DMS114 treated with DMSO at 0.1 percent for 48 hours (cell line): ENCODE results near the gene RALGAPB.
"Not testable (repeated sequence)": the region's sequence is repeated elsewhere in the genome, so short reads cannot be mapped to it uniquely, and the experiment has no call there.

Experiments
- DNase-seq: peaks from one replicate; lab custom pipeline; 2025; ENCODE audit not compliant: unreplicated experiment; lab: John Stamatoyannopoulos, UW

Gene RALGAPB

DNA sequence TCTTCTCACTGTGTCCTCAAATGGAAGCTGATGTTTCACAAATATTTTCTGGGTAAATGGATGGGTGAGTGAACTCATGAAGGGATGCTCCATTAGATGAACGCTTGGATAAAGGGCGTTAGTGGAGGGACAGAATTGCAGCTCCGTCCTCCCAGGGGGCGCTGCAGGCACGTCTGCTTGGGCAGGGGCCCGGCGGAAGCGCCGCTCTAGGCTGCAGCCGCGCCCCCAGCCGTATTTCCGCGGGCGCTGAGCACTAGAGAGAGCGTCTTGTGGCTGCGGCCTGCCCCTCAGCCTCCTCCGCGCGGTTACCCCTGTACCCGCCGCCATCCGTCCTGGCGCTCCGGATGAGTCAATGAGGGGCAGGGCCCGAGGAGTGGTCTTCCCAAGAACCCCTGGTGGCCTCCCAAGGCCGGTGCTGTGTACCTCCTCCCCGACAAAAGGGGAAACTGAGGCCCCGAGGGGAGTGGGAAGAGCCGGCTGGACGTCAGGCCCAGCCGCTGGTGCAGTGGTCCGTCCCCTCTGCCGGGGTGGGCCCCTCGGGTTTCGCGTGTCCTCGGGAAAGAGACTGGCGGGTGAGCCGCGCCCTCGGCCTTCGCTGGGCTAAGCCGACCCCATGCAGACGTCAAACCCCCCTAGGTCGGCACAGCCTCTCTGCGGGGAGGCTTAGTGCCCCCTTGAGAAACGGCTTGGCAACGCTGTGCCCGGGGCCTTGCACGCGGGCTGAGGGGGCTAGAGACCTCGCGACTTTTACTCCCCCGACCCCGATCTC lies 26.0 kb upstream of the RALGAPB start:
- DNase-seq = peak; percentile 78

DNA sequence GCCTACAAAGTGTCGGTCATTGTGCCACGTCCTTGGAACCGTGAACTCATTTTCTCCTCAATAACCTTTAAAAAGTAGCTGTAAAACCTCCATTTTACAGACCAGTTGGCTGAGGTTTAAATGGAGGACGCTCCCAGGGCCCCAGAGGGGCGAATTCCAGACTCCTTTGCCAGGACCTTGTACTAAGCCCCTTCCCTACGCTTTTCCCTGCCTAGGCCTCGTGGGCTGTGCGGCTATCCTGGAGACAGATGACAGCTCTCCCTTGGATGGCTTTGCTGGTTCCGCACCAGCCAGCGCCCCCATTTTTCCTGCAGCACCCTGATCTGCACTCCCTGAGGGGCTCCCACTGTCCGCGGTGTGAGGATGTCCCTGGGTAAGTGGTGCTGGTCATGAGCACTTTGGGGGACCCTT lies 25.4 kb upstream of the RALGAPB start:
- no peak for DNase-seq

DNA sequence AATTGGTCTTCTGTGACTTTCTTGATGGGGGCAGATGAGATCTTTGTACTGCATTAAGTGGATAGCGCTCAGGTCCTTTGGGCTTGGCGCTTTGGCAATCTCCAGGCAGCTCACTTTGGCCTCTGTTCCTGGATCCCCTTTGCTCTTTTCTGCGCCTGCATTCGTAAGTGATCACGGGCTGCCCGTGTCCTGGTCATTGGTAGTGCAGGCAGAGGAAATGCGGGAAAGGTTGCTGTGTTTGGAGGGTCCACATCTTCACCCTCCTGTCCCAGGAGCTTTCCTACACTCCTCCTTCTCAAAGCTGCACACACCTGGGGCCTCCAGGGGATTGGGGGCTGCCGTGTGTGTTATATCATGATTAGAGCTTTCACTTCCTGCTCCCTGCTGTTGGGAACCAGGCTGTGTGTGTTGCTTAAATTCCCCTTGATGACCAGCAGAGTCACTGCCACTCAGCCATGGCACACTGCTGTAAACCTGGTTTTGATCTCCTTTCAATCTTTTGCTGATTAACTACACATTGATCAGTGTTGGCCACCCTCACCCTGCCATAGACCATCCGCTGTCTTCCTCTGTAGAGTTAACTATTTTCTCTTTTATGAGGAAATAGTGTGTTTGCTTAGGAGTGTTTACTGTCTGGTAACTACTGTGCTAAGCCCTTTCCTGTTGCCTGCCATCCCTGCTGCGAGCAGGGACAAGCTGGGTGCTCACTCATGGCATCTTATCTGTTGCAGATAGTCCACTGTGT lies 24.5 kb upstream of the RALGAPB start:
- no peak for DNase-seq

DNA sequence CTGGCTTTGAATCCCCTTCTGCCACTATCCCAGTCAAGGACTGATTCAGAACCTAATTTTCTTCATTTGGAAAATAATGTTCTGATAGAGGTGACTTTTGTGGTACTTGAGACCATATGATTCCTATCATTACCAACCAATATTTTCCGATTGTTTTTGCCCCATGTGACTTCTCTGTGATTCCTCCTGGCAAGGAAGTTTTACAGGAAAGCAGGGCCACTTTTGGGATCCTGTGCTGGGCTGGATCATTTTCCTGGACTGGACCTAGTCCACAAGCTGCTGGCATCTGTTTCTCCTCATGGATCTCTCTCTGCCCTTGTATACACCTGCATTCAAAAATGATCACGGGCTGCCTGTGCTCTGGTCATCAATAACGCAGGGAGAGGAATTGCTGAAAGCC lies 23.6 kb upstream of the RALGAPB start:
- DNase-seq = no peak

DNA sequence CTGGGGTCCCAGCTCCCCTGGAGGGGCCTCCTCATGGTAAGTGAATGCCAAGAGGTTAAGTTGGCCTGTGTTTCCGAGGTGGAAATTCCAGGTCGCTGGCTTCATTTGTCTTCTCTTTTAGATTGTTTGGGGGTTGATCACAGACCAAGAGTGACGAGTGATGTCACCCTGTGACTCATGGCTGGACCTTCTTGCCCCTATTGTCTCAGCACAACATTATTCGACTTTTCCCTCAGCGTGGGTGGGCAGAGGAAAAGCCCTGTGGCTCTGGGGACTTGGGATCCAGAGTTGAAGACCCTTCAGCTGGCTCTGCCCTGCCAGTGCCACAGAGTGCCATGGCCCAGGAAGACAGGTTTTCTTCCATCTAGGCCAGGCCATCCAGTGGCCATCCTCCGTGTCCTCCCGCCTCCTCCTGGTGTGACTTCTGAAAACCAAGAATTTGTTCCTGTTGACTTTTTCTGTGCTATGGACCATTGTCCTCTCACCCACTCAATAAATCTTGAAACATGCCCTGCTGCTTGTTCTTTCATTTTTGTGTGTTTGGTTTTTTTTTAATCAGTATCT lies 22.1 kb upstream of the RALGAPB start:
- DNase-seq = no peak

DNA sequence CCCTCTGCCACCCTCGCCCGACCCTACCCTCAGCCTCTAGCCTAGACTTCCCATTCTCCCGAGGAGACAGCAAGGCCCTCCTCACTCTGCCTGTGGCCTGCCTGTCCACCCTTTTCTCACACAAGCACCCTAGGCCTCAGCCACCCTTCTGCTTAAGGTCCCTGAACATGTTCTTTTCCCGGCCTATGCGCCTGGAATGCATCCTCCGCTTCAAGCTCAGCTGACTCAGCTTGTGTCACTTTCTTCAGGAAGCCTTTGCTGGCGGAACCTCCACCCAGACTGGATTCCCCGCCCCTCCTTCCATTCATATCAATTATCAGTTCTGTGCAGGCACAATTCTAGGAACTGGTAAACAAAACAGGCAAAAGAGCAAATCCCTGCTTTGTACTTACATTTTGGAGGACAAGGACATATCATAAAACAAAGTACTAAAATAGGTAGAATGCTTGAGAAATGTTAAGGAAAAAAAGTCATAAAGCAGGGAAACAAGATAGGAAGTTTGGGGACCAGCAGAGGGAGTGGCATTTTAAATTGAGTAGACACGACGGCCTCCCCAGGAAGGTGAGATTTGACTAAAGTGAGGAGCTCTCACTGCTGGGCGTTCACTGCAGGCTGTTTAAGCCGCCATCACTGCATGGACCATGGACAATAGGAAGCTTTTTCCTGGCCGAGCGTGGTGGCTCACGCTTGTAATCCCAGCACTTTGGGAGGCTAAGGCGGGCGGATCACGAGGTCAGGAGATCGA lies 19.6 kb upstream of the RALGAPB start:
- no peak for DNase-seq

DNA sequence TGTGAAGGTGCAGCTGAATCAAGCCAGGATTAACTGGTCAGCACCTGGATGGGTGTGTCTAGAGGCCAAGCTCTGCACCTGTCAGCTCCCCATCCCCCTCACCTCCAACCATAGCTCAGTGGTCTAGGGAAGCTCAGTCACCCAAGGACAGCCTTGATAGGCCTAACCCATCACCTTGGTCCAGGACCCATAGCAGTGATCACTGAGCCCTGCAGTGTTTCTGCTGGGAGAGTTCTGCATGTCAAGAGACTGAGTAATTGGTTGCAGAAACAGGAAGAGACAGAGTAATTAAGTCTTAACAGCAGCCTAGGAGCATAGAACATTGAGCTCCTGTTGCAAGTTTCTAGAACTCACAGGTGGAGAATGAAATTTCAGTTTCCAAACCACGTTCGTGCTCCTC lies 18.7 kb upstream of the RALGAPB start:
- DNase-seq = no peak

DNA sequence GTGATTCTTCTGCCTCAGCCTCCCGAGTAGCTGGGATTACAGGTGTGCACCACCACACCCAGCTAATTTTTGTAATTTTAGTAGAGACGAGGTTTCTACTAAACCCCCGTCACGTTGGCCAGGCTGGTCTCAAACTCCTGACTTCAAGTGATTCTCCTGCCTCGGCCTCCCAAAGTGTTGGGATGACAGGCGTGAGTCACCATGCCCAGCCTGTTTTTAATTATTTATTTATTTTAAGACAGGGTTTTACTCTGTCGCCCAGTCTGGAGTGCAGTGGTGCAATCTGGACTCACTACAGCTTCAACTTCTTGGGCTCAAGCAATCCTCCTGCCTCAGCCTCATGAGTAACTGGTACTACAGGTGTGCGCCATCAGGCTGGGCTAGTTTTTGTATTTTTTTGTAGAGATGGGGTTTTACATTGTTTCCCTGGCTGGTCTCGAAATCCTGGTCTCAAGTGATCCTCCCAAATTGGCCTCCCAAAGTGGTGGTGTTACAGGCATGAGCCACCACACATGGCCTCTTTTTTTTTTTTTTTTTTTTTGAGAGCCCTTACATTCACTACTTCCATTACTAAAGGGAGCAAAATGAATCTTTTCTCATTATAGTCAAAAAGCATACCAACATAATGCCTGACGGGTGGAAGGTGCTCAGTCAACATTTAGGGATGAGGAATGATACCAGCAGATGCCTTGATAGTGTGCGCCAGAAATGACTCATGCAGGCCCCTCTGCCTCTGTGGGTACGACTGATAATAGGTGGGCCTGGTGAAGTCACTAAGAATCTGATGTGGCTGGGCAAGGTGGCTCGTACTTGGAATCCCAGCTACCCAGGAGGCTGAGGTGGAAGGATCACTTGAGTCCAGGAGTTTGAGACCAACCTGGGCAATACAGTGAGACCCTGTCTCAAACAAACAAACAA lies 17.8 kb upstream of the RALGAPB start:
- DNase-seq = no peak

DNA sequence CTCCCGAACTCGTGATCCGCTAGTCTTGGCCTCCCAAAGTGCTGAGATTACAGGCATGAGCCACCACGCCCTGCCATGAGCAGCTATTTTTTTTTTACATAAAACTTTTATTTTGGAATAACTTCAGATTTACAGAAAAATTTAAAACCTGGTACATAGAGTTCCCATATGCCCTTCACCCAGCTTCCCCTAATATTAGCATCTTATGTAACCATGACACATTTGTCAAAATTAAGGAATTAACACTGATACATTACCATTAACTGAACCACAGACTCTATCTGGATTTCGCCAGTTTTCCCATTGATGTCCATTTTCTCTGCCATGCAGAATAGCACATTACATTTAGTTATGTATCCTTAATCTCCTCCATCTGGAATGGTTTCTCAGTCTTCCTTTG lies 14.3 kb upstream of the RALGAPB start:
- no peak for DNase-seq

DNA sequence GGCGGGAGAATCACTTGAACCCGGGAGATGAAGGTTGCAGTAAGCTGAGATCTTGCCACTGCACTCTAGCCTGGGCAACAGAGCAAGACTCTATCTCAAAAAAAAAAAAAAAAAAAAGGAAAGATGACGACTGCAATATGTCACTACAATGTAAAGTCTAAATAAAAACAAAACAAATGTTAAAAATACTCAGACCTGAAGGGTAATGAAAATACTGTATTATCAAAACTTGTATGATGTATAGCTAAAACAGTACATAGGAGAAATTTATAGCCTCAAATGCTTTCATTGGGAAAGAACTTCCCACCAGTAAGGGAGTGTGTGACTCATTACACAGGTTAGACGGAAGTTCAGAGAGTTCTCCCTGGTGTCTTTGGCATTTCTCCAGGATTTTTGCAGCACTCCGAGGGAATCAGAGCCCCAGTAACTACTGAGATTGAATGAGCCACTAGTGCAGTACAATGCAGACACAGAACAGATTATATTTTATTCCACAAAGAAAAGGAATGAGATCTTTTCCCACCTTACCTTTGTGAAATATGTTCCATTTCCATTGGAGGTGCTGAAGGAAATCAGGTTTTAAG lies 12.5 kb upstream of the RALGAPB start:
- no peak for DNase-seq

DNA sequence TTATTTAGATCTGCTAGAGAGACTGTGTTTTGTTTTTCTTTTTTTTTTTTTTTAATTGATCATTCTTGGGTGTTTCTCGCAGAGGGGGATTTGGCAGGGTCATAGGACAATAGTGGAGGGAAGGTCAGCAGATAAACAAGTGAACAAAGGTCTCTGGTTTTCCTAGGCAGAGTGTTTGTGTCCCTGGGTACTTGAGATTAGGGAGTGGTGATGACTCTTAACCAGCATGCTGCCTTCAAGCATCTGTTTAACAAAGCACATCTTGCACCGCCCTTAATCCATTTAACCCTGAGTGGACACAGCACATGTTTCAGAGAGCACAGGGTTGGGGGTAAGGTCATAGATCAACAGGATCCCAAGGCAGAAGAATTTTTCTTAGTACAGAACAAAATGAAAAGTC lies 12.0 kb upstream of the RALGAPB start:
- DNase-seq = not testable (repeated sequence)

DNA sequence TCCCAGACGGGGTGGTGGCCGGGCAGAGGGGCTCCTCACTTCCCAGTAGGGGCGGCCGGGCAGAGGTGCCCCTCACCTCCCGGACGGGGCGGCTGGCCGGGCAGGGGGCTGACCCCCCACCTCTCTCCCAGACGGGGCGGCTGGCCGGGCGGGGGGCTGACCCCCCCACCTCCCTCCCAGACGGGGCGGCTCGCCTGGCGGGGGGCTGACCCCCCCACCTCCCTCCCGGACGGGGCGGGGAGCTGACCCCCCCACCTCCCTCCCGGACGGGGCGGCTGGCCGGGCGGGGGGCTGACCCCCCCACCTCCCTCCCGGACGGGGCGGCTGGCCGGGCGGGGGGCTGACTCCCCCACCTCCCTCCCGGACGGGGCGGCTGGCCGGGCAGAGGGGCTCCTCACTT lies 11.5 kb upstream of the RALGAPB start:
- DNase-seq = not testable (repeated sequence)

DNA sequence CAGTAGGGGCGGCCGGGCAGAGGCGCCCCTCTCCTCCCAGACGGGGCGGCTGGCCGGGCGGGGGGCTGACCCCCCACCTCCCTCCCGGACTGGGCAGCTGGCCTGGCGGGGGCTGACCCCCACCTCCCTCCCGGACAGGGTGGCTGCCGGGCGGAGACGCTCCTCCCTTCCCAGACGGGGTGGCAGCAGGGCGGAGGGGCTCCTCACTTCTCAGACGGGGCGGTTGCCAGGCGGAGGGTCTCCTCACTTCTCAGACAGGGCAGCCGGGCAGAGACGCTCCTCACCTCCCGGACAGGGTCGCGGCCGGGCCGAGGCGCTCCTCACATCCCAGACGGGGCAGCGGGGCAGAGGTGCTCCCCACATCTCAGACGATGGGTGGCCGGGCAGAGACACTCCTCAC lies 11.1 kb upstream of the RALGAPB start:
- DNase-seq = not testable (repeated sequence)

DNA sequence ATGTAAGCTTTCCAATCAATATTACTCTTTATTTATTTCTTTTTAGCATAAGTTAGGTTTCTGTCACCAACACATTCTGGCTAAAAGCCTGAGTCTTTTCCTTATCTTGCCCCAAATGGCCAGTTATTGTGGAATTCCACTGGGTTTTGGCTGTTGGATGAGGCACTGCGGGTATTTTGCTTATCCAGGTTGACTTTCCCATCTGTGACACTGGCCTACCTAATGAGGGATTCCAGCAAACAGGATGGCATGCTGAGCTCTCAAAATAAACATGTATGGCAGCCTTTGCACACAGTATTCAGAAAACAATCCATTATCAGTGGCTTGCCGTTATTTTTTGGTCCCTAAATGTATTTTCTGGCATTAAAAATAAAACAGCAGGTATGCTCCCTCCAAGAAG lies 6.5 kb upstream of the RALGAPB start:
- no peak for DNase-seq

DNA sequence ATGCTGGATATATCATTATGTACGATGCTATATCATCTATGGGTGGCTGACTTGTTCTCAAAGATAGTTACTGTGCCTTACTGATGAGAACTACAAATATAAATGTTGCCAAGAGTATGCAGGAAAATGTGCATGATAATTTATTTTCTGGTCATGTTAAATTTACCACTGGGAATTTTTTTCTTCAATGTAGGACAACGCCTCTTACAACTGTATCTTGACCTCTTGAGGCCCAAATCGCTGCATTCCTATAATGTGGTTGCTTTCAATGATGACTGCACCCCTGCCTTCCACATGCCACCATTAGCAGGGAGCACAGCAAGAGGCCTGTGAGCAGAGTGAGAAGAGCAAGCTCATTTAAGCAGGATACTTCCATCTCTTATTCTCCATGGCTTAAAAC lies 5.7 kb upstream of the RALGAPB start:
- DNase-seq = no peak

DNA sequence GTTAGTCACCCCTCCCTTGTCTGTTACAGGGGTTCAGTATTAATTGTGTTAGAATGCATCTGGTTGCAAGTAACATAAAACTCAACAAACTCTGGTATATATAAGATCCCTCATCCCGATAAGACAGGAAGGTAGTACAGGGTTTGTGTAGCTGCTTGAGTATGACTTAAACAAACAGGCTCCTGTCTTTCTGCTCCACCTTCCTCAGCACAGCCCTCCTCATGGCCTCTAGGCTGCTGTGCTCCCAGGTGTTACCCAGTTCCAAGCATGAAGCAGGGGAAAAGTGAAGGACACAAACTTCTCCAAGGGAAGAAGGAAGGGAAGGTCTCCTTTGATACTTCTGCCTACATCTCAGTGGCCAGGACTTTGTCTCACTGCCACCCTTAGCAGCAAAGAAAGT lies 1.4 kb upstream of the RALGAPB start:
- no peak for DNase-seq

DNA sequence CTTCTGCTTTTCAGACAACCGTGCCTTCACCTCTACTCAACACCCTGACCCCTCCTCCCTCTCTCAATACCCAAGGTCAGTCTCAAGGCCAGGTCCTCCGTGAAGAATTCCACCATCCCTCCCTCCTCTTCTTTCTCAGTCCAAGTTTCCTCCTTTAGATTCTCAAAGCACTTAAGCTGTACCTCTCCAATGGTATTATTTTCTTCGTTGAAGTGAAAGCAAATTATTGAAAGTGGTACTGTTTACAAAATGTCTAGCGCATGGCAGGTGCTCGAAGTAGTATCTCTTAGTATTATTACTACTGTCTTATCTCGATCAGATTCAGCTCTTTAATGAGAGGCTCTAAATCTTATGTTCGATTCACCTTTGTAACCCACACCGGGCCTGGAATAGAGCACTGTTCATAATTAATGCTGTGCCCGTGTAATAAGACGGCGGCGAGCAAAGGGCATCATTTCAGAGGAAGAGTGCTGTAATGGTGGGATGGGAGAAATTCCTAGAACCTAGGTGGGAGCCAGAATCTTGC lies 593 bp upstream of the RALGAPB start:
- no peak for DNase-seq

DNA sequence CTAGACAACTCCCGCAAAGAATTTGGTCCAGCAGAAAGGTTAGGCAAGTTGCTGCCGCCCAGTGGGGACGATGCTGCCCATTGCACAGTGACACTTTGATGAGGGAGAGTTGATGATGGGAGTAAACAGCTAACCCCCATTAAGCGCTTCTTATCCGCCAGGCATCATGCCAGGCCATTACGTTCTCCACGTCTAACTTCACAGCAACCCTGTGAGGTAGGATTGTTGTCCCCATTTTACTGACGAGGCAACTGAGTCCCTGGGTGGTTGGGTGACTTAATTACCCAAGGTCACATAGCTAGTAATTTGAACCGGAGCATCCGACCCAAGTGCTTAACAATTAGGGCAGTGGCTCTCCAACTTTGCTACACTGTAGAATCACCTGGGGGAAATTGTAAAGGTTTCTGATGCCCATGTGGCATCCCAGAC lies 738 bp downstream of the RALGAPB start:
- DNase-seq = no peak

DNA sequence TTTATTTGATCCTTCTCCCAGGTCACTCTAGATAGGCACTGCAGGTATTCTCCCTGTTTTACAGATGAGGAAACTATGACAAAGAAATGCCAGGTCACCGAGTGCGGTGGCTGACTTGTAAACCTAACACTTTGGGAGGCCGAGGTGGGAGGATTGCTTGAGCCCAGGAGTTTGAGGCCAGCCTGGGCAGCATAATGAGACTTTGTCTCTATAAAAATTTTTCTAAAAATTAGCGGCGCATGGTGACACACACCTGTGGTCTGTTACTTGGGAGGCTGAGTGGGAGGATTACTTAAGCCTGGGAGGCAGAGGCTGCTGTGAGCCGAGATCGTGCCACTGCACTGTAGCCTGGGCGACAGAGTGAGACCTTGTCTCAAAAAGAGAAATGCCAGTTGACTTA lies 5.1 kb downstream of the RALGAPB start:
- no peak for DNase-seq

DNA sequence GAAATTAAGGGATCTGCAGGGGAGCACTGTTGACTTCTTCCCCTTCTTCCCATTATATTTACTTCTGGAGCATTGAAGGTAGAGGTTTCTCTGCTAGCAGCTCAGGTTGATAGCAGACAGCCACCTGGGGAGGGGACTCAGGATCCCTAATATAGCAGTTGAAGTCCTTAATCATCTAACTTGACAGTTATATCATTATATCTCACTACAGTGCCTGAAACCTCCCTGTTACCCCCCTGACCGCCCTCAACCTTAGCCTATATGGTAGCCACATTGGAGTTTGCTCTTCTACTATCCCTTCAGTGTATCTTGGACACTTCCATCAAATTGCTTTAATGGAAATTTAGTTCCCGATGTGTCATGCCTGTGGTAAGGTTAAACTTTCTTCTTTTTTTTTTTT lies 7.0 kb downstream of the RALGAPB start:
- DNase-seq = no peak
